Stimulated activated CD4-positive, alpha-beta T cell treated with anti-CD3 and anti-CD28 coated beads, Interleukin-12 subunit alpha, Interleukin-12 subunit beta, amount 100 ng/mL, for 4 hours (primary cell): ENCODE data around the gene VAV3.
"Not testable (repeated sequence)": the region's sequence is repeated elsewhere in the genome, so short reads cannot be mapped to it uniquely, and the experiment has no call there.

ENCODE experiments used
- DNase-seq: peaks from one replicate; pipeline ENCODE4 v3.0.0-alpha.2; 2020

VAV3 gene

DNA sequence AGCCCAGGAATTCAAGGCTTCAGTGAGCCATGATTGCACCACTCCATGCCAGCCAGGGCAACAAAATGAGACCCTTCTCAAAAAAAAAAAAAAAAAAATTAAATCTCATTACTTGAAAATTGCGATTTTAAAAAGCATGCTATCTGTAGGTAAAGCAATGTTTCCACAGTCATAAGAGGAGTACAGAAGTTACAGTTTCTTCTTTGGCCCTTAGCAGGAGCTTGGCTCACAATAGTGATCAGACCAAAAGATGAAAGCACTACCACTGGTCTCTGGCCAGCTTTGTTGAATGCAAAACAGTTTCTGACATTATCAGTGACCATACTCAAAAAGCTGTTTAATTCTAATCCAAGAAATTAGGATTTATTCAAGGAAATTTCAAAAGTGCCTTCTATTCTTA is 31.2 kb downstream of the VAV3 start:
- DNase-seq, result no peak

DNA sequence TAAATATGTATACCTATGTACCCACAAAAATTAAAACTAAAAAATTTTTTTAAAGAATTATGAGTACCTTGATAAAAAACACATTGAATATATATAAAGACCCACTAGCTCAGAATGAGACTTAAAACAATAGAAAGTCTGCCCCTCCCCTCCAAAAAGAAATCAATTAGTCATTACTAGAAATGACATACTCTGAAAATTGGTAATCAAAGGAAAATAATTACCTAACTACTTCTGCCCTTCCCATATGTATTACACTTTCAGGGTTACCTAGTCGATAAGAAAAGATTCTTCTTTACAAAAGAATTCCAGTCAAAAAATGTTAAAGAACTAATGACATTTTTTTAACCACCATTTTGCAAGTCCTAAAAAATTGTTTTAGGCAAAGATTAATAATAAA is 34.7 kb downstream of the VAV3 start:
- no peak for DNase-seq

DNA sequence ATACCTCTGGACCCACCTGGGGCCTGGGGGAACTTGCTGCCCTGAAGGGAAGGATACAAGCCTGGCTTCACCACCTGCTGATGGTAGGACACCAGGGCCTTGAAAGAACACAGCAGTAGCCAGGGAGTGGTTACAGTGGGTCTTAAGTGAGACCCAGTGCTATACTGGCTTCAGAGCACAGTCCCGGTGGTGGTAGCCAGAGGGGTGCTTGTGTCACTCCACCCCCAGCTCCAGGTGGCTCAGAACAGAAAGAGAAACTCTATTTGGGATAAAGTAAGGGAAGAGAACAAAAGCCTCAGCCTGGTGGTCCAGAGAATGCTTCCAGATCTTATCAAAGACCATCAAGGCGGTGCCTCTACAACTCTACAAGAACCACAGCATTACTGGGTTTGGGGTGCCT is 37.2 kb downstream of the VAV3 start:
- no peak for DNase-seq

DNA sequence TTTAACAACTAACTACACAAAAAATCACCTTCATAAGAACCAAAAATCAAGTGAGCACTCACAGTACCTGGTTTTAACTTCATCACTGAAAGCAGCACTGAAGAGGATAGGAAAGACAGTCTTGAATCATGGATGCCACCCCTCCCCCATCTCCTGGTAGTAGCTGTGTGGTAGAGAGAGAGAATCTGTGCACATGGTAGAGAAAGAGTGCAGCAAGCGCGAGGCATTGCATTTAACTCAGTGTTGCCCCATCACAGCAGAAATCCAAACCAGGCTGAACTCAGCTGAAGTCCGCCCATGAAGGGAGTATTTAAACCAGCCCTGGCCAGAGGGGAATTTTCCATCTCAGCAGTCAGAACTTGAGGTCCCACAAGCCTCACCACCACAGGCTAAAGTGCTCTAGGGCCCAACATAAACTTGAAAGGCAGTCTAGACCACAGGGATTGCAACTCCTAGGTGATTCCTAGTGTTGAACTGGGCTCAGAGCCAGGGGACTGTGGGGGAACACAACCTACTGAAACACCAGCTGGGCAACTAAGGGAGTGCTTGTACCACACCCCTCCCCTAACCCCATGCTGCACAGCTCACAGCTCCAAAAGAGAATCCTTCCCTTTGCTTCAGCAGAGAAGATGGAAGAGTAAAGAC is 38.4 kb downstream of the VAV3 start:
- DNase-seq, result no peak

DNA sequence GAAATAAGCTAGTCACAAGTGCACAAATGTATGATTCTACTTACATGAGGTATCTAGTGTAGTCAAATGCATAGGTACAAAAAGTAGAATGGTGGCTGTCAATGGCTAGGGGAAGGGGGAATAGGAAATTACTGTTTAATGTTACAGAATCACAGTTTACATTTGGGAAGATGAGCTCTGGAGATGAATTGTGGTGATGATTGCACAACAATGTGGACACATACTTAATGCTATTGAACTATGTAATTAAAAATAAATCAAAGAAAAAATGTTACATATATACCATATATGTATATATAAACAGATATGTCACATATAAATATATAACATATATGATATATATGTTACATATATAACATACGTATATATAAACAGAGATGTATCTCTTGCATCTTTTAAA is 39.4 kb downstream of the VAV3 start:
- no peak for DNase-seq

DNA sequence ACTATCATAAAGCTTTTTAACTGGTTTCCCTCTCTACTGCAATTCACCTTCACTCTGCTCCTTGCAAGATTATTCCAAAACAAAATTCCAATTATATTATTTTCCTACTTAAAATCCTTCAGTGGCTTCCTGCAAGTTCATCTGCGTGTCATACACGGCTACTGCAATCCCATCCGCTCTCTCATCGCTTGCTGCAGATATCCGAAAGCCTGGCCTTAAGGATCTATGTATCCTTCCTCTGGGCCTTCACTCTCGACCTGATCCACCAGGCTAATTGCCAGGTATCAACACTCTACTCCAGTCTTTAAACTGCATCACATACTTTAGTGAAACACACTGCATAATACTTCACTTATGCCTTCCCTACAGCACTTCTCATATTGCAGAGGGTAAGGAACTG is 44.0 kb downstream of the VAV3 start:
- no peak for DNase-seq

DNA sequence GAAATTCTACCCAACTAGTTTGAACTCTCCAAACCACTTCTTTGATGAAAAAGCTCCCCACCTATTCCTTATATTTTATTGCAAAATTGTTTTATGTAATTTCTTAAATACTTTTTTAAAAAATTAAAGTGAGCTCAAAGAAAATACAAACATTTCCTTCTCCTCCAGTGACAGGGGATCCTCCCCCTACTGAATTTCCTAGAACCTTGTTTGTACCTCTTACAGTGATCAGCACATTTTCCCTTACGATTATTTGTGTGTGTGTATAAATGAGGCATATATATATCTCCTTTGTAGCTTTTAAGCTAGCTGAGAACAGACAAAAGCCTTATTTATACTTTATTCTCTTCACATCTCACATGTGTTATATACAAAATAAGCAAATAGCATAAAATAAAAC is 44.4 kb downstream of the VAV3 start:
- DNase-seq, result no peak

DNA sequence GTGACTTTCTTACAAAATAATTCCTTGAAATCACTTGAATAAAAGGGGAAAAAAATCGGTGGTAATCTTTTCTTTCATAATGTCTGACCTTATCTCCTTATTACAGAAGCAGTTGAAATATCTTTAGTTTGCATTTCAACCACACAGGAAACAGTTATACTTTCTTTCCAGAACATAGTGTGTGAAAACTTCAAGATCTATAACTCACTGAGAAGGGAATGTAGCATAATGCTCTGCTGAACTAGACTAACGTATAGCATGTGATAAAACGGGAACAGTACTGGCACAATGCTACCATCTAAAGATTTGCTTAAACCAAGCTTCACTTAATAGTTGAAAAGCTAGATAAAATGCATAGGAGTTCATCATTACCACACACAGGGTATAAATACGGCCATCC is 45.0 kb downstream of the VAV3 start:
- no peak for DNase-seq

DNA sequence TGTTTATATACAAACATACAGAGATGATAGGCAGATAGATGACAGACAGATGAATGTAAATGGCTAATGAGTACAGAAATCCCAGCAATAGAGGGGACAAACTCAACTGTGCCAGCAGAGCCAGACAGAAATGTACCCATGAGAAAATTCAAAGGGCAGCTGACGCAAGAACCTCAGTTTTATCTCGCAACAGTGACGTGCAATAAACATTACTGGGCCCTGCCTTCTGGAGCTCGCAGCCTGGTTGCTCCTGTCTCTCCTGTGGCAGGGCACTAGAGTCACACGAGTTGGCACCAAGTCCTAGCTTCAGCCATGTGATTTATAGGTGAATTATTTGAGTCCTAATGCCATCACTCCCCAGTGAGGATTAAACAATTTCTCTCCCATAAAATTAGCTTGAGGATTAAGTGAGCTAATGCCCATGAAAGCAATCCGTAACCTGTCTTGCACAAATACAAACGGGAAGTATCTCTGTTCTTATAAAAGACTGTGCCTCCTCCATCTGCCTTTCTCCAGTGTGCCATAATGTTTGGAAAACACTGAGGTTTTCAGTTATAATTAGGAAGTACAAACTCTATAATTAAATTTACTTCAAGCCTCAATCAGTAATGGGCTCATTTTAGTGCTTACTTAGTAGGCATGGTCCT is 50.7 kb downstream of the VAV3 start:
- DNase-seq, result no peak

DNA sequence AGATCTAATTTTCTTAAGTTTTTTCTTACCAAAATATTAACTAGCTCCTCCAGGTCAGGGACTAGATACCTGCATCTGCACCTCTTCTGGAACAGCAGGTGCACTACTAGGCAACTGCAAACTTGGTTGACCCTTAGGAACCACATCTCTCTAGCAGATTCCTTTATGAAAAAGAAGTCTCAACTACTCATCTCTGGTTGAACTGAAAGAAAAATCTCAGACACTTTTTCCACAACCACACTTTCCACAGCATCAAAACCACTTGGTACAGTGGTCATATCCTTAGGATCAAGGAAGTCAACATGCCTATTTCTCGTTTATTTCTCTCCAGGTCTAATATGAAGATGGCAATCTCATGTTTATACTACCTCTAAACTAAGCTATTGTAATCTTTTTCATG is 52.3 kb downstream of the VAV3 start:
- no peak for DNase-seq

DNA sequence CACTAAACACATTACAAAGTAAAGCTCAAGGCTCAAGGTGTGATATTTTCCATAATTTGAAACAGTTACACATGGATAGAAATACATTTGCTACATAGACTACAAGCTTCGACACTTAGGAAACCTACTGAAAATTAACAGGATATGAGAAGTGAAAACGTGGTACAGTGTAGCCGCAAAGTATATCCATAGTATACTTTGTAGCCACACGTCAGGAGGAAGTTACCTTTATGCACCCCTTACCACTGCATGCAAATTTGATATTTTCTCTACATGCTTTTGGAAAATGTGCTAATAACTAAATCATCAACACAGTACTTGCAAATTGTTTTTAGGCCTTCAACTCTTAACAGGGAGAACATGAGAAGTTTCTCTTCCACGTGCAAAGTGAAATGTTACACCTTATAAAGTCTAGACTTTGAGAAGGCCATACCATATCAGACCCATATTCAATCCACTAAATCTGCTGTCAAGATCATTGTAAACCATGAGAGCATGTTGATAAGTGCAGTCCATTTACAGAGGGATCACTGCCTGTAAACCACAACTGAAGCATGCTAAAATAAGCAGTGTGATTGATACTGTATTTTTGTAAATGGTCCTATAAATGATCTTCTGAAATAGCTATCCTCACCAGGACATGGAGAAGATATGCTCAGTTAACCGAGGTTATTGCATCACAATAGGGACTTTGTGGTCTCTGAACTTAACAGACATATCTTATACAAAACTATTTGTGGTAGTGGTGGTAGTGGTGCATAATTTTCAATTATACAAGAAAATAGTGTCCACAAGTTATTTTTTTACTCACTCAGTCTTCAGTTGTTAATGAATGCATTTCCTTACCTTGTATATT is 64.7 kb downstream of the VAV3 start:
- no peak for DNase-seq

DNA sequence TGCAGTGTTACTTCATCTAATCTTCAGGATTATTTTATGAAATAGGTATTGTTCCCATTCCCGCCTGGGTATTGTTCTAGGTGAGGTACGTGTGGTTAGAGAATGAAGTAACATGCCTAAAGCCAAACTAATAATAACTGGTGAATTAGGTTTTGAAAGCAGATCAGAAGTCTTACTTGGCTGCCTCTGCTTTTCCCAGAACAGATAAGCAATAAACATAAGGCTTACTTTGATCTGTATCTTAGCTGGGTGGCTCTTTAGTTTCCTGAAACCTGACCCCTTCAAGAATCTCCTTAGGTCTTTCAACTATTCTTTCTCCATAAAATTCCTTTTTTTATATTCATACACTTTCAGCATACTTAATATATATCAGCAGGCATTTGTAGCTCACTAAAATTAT is 65.3 kb downstream of the VAV3 start:
- DNase-seq, result no peak

DNA sequence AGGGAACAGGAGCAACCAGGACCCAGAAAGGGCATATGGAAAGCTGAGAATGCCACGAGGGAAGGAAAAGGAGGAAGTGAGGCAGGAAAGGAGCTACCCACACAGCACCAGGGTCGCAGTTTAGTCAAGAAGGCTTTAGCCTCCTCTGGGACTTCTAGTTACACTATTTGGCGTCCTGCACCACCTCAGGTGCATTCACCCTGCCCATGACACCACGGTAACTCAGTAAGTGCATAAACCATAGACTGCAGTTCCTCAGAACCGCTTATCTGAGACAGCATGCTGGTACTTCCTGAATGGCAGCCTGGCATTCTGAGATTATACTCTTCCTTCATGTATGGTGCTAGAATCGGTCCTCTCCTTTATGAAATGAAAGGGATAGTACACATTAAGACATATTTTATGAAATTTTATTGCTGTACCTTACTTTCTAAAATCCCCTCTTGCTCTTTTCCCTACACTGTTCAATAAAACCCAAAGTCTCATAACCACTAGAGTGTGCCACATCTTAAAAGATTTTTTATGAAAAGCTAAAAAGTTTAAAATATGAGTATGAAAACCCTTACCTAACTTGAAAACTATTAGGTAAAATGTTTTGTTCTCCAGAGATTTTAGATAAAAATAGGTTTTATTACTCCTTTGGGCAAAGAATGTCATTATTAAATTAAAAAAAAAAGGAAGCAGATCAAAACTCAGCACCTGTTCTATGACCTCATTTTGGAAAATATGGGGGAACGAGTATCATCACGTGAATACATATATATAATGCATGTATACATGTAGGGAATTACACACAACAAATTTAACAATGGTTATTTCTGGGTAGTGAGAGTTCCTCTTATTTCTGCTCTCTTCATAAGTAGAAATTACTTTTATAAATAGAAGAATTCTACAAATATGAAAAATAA is 67.3 kb downstream of the VAV3 start:
- DNase-seq, result no peak

DNA sequence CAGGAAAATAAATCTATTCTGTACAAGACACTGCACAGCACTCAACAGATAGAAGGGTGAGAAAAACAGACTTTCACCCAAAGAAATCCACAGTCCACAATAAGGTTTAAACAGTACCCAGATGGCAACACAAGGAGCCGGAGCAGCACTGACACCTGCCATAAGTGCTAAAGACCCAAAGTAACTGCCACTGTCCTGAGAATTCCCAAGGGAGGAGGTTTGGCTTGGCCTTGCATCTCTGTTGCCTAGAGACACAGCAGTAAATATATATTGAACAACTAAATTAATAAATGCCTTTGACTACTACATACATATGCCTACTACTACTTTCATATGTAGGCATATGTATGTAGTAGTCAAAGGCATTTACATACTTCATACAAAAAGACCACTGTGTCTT is 68.0 kb downstream of the VAV3 start:
- no peak for DNase-seq

DNA sequence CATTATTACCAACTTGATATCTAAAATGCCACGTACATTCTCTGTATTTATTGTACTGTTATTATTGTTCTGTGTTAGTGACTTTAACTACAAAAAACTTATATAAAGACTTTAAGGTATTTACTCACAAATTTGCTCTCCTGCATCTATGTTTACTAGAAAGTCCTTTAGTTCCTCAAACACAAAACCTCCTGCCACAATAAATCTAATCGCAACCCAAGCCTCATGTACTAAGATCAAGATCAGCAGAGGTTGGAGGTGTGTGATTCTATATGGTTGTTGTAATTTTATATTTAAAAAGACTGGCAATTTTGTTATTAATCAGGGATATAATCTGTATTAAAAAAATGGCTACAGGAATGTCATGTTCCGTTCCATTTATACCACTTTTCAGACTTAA is 68.6 kb downstream of the VAV3 start:
- DNase-seq, result no peak

DNA sequence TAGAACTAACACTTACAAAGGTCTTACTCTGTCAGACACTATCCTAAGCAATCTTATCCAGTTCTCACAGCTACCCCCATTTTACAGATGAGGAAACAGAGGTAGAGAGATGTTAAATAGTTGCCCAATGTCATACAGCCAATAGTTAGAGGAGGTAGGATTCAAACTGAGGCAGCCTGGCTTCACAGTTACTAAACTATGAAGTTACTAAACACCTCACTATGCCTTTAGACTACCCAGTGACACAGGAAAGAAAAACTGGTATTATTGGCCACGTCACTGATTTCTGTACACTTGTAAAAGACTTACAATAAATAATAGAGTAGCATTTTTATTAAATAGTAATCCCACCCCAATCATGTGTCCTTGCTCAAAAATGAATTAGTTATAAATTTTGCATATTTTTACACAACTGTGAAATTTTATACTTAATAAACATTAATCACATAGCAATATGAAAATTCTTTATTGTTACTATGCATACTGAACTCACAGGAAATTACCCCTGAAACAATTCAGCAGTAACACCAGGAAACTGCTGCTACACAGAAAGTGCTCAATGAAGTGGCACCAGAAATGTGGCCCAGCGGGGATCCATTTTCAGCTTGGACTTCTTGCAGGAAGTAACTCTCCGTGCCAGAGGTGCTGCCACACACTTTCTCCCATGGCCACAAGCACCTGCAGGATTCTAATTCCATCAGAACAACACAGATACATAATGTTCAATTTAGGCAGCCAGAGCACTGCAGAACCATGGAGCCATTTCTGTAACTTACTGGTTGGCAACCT is 69.4 kb downstream of the VAV3 start:
- no peak for DNase-seq

DNA sequence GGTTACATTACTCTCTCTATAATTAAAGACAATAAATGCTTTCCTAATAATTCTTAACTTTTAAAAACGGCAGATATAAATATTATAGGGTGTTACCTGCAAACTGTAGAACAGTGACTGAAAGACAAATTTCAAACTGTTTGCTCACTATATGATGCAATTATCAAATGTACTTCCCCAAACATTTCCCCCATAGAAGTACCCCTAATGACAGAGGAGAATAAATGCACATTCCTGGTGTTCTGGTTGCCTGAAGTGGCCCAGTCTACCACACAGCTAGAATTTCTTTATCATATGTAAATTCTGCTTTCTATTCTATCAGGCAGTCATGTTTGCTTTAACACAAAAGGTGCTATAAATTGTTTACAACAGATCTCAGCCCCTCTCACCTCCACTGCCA is 70.4 kb downstream of the VAV3 start:
- no peak for DNase-seq

DNA sequence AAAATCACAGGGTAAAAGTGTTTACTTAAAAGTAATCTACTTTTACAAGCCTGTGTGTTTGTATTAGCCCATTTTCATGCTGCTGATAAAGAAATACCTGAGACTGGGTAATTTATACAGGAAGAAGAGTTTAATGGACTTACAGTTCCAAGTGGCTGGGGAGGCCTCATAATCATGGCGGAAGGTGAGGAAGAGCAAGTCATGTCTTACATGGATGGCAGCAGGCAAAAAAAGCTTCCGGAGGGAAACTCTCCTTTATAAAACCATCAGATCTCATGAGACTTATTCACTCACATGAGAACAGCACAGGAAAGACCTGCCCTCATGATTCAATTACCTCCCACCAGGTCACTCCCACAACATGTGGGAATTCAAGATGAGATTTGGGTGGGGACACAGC is 71.6 kb downstream of the VAV3 start:
- not testable (repeated sequence) for DNase-seq

DNA sequence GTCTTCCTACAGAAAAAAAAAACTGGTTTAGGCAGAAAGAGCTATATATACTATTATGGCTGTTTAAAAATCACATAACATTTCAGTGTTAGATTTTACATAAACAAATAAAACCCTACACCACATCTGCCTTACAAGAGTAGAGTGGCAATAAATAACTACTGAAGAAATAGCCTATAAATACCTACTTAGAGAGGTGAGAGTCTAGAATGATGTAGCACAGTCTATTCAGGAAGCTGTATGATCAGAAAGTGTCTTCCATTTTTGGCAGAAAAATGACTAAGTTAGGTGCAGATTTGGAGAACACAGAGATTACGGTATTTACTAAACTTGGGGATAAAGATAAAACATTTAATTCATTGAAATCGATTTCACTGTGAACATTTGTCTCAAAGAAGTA is 75.5 kb downstream of the VAV3 start:
- DNase-seq, result no peak

DNA sequence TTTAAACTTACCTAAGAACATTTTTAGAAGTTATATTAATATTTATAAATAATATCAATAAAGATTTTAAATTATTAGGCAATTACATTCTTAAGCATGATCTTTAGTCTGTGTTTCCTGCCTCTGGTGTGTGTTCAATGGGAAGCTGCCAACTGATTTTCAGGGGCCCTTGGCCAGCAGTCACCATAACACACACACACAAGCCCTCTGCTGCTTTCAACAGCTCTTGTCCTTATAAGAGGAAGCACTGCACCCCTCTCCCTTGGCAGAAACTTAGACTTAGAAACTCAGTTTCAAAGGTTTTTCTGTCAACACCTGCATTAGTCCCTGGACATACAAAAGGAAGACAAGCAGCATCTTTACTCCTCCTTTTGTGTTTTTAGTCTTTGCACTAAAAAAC is 81.4 kb downstream of the VAV3 start:
- no peak for DNase-seq

DNA sequence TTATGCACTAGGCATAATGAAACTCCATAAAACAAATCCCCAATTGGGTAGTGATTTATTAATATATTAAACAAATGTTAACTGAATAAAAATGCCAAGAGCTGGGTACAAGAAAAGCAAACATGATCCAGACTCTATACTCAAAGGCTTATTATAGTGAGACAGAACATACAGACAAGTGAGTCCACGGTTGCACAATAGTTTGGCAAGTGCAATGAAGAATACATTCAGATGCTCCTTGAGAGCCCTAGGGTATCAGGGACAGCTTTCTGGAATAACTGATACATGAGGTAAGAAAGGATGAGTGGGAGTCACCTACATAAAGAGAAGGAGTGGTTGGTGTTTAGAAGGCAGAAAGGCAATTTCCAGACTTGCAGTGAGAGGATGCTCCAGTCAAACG is 85.1 kb downstream of the VAV3 start:
- no peak for DNase-seq

DNA sequence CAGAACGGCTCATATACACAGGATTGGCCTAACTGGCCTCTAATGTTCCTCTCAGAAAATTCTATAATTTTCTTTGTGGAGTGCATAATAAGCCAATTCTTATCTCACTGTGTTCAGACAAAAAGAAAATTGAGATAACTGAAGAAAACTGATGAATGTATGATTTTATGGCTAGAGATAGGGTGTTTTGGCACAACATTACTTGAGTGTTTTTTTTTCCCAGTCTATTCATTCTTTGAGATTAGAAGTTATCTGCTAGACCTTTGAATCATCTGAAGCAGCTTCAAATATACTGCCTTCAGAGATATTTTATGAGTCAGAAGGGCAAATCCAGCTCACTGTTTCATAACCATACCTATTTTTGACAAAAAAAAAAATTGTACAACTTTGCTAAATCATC is 85.6 kb downstream of the VAV3 start:
- DNase-seq, result no peak
